OCI-LY1 (cell line): ENCODE results near the gene PPP2R2D.

ENCODE experiments used
- EZH2 ChIP-seq: fragments of 200-600 bp; sonication (generic), shearing (Covaris generic); IDR thresholded peaks from 2 replicates; pipeline ENCODE4 v1.8.0; 2017; ENCODE audit warnings: borderline replicate concordance, mixed run types, mild to moderate bottlenecking, antibody characterized with exemption, low read length, moderate library complexity, mixed read lengths
- TF ChIP-seq, protein P1 (sequence below): fragments of 200-600 bp; sonication (generic), shearing (Covaris generic); IDR thresholded peaks from 2 replicates; pipeline ENCODE4 v1.5.1; 2017; ENCODE audit warnings: mild to moderate bottlenecking, antibody characterized with exemption, low read length, moderate library complexity, mixed read lengths

DNA sequence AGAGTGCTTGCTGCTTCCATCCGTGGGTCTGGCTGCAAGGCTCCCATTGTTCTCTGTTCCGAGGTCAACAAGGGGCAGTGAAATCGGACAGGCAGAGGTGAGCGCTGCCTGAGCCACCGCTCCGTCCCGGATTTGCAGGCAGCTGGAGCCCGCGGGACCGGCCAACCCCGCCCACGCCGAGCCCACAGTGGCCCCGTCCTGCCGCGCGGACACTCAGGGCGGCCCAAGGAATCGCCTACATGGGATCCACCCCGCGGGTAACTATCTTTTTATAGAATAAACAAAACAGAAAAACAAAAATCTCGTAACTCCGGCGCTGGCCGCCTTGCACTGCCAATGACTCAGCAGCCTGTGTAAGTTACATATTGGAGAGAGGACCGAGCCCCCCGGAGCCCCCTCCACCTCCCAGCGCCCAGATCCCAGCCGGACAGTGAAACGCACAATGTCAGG is 79.0 kb downstream of the PPP2R2D start:
- TF ChIP-seq, protein P1, sequence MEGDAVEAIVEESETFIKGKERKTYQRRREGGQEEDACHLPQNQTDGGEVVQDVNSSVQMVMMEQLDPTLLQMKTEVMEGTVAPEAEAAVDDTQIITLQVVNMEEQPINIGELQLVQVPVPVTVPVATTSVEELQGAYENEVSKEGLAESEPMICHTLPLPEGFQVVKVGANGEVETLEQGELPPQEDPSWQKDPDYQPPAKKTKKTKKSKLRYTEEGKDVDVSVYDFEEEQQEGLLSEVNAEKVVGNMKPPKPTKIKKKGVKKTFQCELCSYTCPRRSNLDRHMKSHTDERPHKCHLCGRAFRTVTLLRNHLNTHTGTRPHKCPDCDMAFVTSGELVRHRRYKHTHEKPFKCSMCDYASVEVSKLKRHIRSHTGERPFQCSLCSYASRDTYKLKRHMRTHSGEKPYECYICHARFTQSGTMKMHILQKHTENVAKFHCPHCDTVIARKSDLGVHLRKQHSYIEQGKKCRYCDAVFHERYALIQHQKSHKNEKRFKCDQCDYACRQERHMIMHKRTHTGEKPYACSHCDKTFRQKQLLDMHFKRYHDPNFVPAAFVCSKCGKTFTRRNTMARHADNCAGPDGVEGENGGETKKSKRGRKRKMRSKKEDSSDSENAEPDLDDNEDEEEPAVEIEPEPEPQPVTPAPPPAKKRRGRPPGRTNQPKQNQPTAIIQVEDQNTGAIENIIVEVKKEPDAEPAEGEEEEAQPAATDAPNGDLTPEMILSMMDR = no peak
- TF ChIP-seq EZH2 = no peak
